H7 (cell line): ENCODE measurements around the gene WFDC6. TPM values are rescaled to one million over a fixed set of nuclear protein-coding genes. Genes with fewer than 3 reads are reported as not detected.

Source experiments
- DNase-seq: peaks from one replicate; pipeline ENCODE4 v3.0.0; 2012
- H3K27me3 ChIP-seq: 2 replicates; pipeline ENCODE4 v1.6.0; 2011; ENCODE audit warnings: mild to moderate bottlenecking, low read length; ENCODE audit not compliant: control insufficient read depth, insufficient read depth
- H3K36me3 ChIP-seq: replicated peaks from 2 replicates; pipeline ENCODE4 v1.5.1; 2011; ENCODE audit warnings: low read length; ENCODE audit not compliant: control insufficient read depth, insufficient read depth
- H3K4me3 ChIP-seq: 2 replicates; pipeline ENCODE4 v1.5.1; 2011; ENCODE audit warnings: low read depth, mild to moderate bottlenecking, control low read depth, low read length, moderate library complexity; ENCODE audit not compliant: insufficient read depth
- total RNA-seq: library from RNA; depleted of rRNA; stranded (reverse); fragments of >200 nt; shearing (Covaris generic); gene quantifications from 2 replicates; pipeline ENCODE4 v1.2.3, GENCODE V29; 2014

The WFDC6 gene
- total RNA-seq, 1 experiment from 2014 or later = not detected

GRCh38 chr20:45547206-45547770, 8.0 kb upstream of the WFDC6 start, which contains the start of gene EPPIN:
Gene EPPIN (minus strand): TSS chr20:45547401. CDS start chr20:45547357, 44 bp downstream.
- H3K27me3 ChIP-seq = no peaks in the 10 kb centered on the region; the same call in 1 of the 2 replicates
- no peaks in the 10 kb centered on the region for H3K36me3 ChIP-seq
- H3K4me3 ChIP-seq = no peak within 1 kb of the TSS
- no peak for DNase-seq

GRCh38 chr20:45545754-45546453, 6.6 kb upstream of the WFDC6 start:
- DNase-seq = peak; percentile 21
- Histone ChIP-seq H3K36me3 (no peaks in the 10 kb centered on the region), H3K4me3 (no peak overlapping the region), H3K27me3 (peaks cover 1% of the 10 kb centered on the region; the same call in 1 of the 2 replicates)

GRCh38 chr20:45545351-45545750, 6.1 kb upstream of the WFDC6 start:
- Histone ChIP-seq H3K4me3 (no peak overlapping the region), H3K27me3 (peaks cover 1% of the 10 kb centered on the region; the same call in 1 of the 2 replicates), H3K36me3 (no peaks in the 10 kb centered on the region)
- DNase-seq = no peak

GRCh38 chr20:45538209-45538799, 978 bp downstream of the WFDC6 start:
- Histone ChIP-seq H3K27me3 (peaks cover 1% of the 10 kb centered on the region; the same call in 1 of the 2 replicates), H3K36me3 (no peaks in the 10 kb centered on the region), H3K4me3 (no peak overlapping the region)
- DNase-seq = peak; percentile 19

- Histone ChIP-seq H3K27me3 (no peaks in the 10 kb centered on the region; the same call in 1 of the 2 replicates), H3K4me3 (no peak overlapping the region), H3K36me3 (no peaks in the 10 kb centered on the region)
- DNase-seq = no peak
These were observed 12.0 kb downstream of the WFDC6 start for GRCh38 chr20:45527294-45527693.

- Histone ChIP-seq H3K27me3 (no peaks in the 10 kb centered on the region; the same call in 1 of the 2 replicates), H3K4me3 (no peak overlapping the region), H3K36me3 (no peaks in the 10 kb centered on the region)
- no peak for DNase-seq
These were observed 15.5 kb downstream of the WFDC6 start for GRCh38 chr20:45523821-45524220.

GRCh38 chr20:45518282-45518681, 21.0 kb downstream of the WFDC6 start:
- no peaks in the 10 kb centered on the region; the same call in 1 of the 2 replicates for H3K27me3 ChIP-seq
- H3K4me3 ChIP-seq = no peak overlapping the region
- DNase-seq = no peak
- no peaks in the 10 kb centered on the region for H3K36me3 ChIP-seq

GRCh38 chr20:45515147-45515913, 24.0 kb downstream of the WFDC6 start, which contains the start of gene SPINT3:
Gene SPINT3 (minus strand): TSS chr20:45515622. CDS start chr20:45515608, 14 bp downstream.
- H3K27me3 ChIP-seq = peaks cover 2% of the 10 kb centered on the region; the same call in 1 of the 2 replicates
- no peak for DNase-seq
- H3K4me3 ChIP-seq = no peak within 1 kb of the TSS
- no peaks in the 10 kb centered on the region for H3K36me3 ChIP-seq

GRCh38 chr20:45510242-45510862, 28.9 kb downstream of the WFDC6 start:
- no peak overlapping the region for H3K4me3 ChIP-seq
- peaks cover 2% of the 10 kb centered on the region; the same call in 1 of the 2 replicates for H3K27me3 ChIP-seq
- H3K36me3 ChIP-seq = no peaks in the 10 kb centered on the region
- DNase-seq = no peak

- Histone ChIP-seq H3K36me3 (no peaks in the 10 kb centered on the region), H3K27me3 (peaks cover 2% of the 10 kb centered on the region; the same call in 1 of the 2 replicates), H3K4me3 (no peak overlapping the region)
- DNase-seq = no peak
These were observed 30.2 kb downstream of the WFDC6 start for GRCh38 chr20:45509091-45509490.

- no peaks in the 10 kb centered on the region for H3K36me3 ChIP-seq
- no peak for DNase-seq
- H3K4me3 ChIP-seq = no peak overlapping the region
- peaks cover 2% of the 10 kb centered on the region; the same call in 1 of the 2 replicates for H3K27me3 ChIP-seq
These were observed 31.0 kb downstream of the WFDC6 start for GRCh38 chr20:45508068-45508886.

GRCh38 chr20:45507011-45507820, 32.1 kb downstream of the WFDC6 start:
- H3K36me3 ChIP-seq = no peaks in the 10 kb centered on the region
- peaks cover 2% of the 10 kb centered on the region; the same call in 1 of the 2 replicates for H3K27me3 ChIP-seq
- no peak overlapping the region for H3K4me3 ChIP-seq
- DNase-seq = no peak
